HG03457 (cell line): Measurements from ENCODE around the gene AP4S1.
"Not testable (repeated sequence)": the region's sequence is repeated elsewhere in the genome, so short reads cannot be mapped to it uniquely, and the experiment has no call there.

Experiments
- ATAC-seq: cut with Tn5 transposase; IDR thresholded peaks from one replicate; pipeline ENCODE4 v1.9.1; 2021; ENCODE audit warnings: moderate number of reproducible peaks; ENCODE audit not compliant: unreplicated experiment

The AP4S1 gene

DNA sequence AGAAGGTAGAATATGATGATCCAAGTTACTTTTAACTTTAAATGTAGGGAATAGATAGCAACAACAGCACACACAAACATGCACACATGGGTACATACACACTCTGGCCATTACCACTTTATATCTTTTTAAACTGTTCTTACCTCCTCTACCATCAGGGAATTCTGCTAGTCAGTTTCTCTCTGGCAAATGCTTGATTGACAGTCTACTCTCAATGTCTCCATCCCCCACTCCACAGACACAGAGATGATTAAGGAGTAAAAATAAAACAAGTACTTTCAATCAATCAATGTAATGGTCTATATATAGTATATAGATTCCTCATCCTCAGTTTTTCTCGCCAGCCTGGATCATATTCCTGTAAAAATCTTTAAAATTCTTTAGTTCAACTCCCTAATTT is 16.9 kb downstream of the AP4S1 start:
- ATAC-seq, result no peak

DNA sequence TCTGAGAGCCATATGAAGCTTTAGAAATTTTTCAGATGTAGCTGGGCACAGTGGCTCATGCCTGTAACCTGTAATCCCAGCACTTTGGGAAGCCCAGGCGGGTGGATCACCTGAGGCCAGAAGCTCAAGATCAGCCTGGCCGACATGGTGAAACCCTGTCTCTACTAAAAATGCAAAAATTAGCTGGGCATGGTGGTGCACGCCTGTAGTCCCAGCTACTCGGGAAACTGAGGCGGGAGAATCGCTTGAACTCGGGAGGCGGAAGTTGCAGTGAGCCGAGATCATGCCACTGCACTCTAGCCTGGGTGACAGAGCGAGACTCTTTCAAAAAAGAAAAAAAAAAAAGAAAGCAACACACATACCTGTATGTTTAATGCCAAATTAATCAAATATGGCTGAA is 17.4 kb downstream of the AP4S1 start:
- not testable (repeated sequence) for ATAC-seq

DNA sequence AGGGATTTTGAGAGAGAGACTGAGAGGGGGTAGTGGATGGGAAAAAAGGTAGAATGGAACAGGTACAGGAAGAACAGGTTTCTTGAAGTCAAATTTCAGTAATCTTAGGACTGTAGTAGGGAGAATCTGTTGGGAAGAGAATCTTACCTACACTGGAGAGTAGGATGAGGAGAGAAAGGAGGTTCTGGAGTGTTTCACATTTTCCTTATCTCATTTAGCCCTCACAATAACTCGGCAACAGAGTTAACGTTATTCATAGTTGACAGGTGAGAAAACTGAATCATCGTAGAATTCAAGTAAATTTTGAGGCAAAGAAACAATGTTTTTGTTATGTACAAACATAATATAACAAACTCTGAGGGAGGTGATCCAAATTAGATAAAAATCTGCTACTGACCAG is 17.9 kb downstream of the AP4S1 start:
- ATAC-seq, result no peak

DNA sequence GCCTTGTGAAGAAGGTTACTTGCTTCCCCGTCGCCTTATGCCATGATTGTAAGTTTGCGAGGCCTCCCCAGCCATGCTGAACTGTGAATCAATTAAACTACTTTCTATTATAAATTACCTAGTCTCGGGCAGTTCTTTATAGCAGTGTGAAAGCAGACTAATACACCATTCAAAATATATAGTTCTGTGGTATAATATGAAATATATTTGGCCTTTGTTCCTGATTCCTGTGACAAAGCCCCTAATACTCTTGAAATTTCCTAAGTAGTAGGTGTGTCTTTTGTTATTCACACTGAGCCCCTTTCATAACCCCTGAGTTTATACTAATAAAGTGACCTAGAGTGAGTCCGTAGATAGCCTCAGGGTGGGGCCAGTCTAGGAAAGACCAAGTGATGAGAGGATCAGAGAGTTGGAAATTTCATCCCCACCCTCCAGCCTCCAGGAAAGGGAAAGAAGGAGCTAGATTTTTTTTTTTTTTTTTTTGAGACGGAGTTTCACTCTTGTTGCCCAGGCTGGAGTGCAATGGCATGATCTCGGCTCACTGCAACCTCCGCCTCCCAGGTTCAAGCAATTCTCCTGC is 20.1 kb downstream of the AP4S1 start:
- no peak for ATAC-seq

DNA sequence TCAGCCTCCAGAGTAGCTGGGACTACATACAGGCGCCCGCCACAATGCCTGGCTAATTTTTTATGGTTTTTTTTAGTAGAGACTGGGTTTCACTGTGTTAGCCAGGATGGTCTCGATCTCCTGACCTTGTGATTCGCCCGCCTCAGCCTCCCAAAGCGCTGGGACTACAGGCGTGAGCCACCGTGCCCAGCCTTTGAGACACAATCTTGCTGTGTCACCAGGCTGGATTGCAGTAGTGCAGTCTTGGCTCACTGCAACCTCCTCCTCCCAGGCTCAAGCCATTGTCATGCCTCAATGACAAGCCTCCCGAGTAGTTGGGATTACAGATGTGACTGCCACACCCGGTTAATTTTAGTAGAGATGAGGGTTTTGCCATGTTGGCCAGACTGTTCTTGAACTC is 22.1 kb downstream of the AP4S1 start:
- ATAC-seq, result no peak

DNA sequence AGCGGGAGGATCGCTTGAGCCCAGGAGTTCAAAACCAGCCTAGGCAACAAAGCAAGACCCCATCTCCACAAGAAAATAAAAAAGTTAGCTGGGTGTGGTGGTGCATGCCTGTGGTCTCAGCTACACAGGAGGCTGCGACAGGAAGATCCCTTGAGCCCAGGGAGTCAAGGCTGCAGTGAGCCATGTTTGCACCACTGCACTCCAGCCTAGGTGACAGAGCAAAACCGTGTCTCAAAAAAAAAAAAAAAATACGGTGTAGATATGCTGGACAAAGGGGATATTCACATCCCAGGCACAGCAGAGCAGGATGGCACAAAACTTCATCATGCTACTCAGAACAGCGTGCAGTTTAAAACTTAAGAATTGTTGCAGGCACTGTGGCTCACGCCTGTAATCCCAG is 25.6 kb downstream of the AP4S1 start:
- no peak for ATAC-seq

DNA sequence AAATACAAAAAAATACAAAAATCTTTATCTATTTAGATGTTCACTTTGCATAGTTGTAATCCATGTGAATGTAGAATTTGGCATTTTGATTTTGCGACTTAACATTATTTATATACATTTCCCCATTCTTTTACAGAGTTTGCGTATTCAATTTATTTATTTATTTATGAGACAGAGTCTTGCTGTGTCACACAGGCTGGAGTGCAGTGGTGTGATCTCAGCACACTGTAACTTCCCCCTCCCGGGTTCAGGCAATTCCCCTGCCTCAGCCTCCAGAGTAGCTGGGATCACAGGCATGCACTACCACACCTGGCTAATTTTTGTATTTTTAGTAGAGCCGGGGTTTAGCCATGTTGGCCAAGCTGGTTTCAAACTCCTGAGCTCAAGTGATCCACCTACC is 26.1 kb downstream of the AP4S1 start:
- no peak for ATAC-seq

DNA sequence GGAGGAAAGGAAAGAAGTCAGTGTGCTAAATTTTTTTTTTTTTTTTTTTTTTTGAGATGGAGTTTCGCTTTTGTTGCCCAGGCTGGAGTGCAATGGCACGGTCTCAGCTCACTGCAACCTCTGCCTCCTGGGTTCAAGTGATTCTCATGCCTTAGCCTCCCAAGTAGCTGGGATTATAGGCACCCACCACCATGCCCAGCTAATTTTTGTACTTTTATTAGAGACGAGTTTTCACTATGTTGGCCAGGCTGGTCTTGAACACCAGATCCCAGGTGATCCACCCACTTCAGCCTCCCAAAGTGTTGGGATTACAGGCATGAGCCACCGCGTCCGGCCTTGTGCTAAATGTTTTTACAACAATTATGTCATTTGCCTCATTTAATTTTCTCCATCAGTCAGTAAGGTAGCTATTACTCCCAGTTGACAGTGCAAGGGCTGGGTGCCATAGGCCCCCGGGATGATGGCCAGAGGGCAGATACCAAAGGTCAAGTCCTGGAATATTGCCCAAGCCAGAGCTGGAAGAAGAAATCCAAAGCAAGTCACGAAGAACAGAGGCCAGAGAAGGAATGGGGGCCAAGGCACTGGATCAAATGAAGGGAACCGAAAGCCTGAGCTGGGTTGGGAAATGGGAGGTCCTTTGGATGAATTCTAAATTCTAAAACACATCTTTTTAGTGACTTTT is 27.6 kb downstream of the AP4S1 start:
- not testable (repeated sequence) for ATAC-seq

DNA sequence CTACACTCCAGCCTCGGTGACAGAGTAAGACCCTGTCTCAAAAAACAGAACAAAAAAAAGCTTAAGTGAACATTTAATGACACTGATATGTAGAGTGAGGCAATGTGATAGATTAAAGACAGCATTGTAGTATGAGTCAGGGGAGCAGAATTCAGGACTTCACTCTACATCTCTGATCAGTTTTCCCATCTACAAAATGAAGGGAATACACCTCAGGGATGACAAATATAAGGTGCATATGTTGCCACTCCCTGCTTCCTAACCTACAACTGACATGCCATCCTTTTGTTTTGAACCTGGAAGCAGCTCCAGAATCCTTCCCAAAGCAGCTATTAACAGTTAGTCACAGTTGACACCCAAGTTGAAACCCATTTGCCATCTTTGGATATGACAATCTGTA is 31.6 kb downstream of the AP4S1 start:
- no peak for ATAC-seq

DNA sequence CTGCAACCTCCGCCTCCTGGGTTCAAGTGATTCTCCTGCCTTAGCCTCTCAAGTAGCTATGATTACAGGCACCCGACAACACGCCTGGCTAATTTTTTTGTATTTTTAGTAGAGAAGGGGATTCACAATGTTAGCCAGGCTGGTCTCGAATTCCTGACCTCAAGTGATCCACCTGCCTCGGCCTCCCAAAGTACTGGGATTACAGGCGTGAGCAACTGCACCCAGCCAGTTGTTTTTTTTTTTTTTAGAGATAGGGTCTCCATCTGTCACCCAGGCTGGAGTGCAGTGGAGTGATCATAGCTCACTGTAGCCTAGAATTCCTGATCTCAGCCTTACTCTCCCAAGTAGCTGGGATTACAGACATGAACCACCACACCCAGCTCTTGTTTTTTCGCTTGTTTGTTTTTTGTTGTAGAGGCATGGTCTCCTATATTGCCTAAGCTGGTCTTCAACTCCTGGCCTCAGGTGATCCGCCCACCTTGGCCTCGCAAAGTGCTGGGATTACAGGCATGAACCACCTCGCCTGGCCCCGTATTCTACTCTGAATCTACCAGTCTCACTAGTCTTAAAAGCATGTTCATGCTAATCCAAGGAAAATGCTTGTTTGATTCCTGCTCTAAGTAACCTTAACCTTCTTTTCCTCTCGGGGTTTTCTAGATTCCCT is 32.4 kb downstream of the AP4S1 start:
- ATAC-seq, result no peak

DNA sequence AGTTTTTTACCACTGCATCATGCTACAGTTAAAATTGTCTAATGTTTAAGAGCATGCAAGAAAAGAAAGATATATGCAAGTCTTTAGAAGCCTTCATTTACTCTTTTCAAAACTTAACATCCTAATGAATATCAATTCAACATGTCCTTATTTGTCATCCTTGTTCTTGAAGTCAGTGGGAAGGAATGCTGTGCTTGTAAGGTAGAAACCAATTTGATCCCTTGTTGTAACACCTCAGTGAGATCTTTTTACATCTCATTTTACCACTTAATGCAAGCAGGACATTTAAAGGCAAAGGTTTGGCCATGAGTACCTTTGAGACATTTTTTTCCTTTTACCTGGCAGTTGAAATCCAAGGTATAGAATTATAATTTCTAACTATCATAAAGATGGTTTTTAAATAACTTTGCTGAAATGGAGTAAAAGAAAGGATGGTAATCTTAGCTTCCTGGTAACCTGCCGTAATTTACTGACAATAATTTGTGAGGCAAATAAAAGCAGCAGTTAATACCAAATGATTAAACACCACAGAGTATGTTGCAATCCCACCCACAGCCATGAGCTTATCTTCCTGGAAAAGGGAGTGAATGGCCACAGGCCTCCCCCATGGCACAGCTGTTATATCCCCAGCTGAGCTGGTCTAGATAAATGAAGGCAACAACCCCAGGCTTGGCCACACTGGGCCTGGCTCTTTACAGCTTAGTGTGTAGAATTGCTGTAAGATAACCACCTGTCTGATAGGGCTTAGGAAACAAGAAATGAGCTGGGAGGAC is 33.9 kb downstream of the AP4S1 start:
- no peak for ATAC-seq

DNA sequence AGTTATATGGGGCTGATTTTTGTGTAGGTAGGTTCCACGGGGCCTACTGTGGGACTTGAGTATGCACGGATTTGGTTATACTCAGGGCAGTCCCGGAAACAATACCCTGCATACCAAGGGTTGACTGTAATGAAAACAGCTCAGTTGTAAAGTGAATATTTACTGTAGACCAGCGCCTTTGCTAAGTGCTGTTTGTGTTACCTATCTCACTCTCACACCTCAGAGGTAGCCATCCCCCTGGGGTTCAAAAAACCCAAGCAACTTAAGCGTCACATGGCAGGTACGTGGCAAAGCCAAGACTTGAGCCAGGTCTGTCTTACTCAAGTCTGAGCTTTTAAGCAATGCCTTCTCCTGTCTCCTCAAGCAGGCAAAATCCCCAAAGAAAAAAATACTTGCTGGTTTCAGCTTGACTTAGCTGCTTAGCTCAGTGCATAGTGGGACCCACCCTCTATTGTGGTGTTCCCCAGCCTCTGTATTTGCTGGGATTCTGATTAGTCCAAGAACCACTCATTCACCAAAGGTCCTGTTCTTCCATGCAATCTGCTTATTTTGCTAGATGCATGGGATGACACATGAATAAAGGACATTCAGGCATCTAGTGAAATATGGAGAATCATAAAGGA is 34.9 kb downstream of the AP4S1 start:
- no peak for ATAC-seq

DNA sequence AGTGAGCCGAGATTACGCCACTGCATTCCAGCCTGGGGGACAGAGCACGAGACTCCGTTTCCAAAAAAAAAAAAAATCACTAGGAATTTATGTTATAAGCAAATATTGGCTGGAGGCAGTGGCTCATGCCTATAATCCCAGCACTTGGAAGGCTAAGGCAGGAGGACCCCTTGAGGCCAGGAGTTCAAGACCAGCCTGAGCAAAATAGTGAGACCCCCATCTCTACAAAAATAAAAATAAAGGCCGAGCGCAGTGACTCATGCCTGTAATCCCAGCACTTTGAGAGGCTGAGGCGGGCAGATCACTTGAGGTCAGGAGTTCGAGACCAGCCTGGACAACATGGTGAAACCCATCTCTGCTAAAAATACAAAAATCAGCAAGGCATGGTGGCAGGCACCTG is 37.5 kb downstream of the AP4S1 start:
- not testable (repeated sequence) for ATAC-seq

DNA sequence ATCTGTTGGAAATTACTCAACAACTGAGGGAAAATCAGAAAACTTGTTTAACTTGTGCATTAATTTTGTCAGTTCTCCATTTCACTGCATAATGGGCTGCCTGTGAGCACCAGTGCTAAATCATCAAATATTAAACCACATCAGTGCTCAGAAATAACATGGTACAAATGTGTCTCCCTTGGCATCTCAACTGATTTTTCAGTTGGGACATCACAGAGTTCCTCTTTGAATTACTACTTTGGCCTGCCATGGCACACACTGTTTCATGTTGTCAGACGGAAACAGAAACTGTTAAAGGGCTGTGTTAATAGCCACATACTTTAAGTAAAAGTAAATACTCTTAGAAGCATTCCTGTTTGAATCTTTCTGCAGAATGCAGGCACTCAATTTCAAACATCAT is 42.8 kb downstream of the AP4S1 start:
- no peak for ATAC-seq

DNA sequence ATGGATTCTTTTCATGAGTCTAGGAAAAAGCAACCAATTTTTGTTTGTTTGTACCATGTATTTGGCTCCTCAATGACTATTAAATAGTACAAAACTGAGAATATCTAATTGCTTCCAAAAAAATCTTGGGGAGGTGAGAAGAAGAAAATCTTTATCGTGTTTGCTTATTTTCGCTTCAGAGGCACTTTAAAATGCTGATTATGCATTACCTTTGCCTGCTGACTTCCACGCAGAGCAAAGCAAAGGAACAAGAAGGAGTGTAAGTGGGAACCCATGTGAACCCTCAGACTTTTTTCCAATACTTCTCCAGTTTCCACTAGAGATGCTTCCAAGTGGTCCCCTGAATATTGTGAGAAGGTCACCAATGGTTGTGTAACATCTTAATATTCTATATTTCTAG is 43.9 kb downstream of the AP4S1 start:
- no peak for ATAC-seq

DNA sequence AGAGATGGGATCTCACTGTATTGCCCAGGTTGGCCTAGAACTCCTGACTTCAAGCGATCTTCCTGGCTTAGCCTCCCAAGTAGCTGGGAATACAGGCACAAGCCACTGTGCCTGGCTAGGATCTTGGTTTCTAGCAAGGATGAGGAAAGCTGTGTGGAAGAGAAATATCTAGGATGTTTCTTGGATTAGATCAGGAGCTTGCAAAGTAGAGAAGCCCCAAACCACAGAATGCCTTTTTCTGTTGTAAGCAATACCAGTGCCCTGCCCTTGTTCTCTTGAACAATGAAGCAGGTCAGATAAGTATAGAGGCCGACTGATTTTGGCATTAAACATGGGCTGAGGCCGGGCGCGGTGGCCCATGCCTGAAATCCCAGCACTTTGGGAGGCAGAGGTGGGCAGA is 45.0 kb downstream of the AP4S1 start:
- ATAC-seq, result no peak

DNA sequence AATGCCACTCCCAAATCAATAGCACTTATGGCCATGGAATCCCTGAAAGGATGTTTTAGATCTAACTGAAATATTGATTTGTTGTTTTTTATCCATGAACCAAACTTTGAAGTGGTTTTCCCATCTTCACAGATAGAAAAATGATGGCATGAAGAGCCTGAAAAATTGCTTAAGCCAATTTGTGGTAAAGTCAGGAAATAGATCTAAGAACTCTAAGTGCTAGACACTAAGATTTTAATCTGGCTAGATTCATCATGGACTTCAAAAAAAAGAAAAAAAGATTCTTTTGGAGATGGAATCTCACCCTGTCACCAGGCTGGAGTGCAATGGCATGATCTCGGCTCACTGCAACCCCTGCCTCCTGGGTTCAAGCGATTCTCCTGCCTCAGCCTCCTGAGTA is 45.7 kb downstream of the AP4S1 start:
- ATAC-seq, result no peak

DNA sequence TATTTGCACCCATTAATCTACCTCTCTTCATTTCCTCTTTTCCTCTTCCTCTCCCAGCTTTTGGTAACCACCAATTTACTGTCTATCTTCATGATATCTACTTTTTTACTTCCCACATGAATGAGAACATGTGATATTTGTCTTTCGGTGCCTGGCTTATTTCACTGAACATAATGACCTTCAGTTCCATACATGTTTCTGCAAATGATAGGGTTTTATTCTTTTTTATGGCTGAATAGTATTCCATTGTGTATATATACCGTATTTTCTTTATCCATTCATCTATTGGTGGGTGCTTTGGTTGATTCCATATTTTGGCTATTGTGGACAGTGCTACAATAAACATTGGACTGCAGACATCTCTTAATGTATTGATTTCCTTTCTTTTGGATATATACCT is 49.7 kb downstream of the AP4S1 start:
- no peak for ATAC-seq

DNA sequence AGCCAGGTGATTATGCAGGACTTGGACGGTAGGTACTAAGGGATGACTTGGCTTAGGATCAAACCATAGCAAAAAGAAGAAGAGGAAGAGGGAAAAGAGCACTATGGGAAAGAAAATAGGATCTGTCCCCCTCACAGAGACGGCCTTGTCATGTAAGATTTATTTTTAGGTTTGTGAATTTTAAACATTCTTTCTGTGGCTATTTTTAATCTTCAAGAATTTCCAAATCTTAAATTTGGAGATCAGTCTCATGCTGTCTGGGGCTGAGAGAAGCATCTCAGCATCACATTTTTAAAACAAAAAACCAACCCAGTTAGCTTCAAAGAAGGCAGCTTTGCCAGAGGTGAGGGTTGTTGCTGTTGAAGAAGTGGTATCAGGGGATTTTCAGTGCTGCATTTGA is 53.3 kb downstream of the AP4S1 start:
- ATAC-seq, result no peak

DNA sequence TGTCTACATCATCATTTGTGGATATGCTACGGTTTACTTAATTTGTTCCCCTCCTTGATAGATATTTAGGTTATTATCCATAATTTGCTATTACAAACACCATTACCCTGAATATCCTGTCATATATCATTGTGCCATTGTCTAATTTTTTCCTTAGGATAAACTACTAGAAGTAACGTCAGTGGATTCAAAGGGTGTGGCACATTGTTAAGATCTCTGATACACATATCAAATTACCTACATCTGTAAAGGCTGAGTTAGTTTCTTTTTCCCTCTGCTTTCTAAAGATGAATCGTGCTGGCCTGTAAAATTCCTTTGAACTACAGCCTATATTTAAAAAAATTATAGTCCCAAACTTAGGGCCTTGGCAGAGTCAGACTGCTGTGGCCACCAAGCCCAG is 54.6 kb downstream of the AP4S1 start:
- no peak for ATAC-seq

DNA sequence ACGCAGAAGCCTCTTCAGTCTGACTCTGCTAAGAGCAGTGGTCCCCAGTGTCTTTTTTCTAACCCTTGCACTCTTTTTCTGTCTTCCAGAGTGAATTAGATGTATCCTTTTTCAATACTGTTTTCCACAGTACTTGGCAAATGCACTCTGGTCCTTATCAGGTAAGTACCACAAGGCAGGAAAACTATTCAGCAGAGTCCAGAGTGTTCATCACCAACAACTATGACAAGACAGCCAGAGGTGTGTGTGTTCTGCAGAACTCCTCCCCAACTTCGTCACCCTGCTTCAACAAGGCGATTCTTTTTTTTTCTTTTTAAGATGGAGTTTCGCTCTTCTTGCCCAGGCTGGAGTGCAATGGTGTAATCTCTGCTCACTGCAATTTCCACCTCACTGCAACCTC is 55.0 kb downstream of the AP4S1 start:
- no peak for ATAC-seq
